Activated CD8-positive, alpha-beta memory T cell treated with anti-CD3 and anti-CD28 coated beads, Interleukin-2, amount 50 U/mL, for 48 hours (primary cell): ENCODE results near the gene GGT6.

ENCODE experiments used
- DNase-seq: peaks from one replicate; pipeline ENCODE4 v3.0.0-alpha.2; 2020

GGT6 gene

GRCh38 chr17:4519361-4519788 lies 41.0 kb downstream of the GGT6 start:
- no peak for DNase-seq

GRCh38 chr17:4518901-4519300 lies 41.5 kb downstream of the GGT6 start:
- DNase-seq: no peak

- no peak for DNase-seq
Observed at GRCh38 chr17:4516735-4517134, 43.6 kb downstream of the GGT6 start.

GRCh38 chr17:4515501-4515900 lies 44.9 kb downstream of the GGT6 start:
- DNase-seq: no peak

- no peak for DNase-seq
Observed at GRCh38 chr17:4514779-4515178, 45.6 kb downstream of the GGT6 start.

- no peak for DNase-seq
Observed at GRCh38 chr17:4514206-4514605, 46.2 kb downstream of the GGT6 start.

- DNase-seq: no peak
Observed at GRCh38 chr17:4513113-4514032, 47.0 kb downstream of the GGT6 start.

- DNase-seq: no peak
Observed at GRCh38 chr17:4512156-4513112, 47.9 kb downstream of the GGT6 start.

- DNase-seq: no peak
Observed at GRCh38 chr17:4511199-4511932, 49.0 kb downstream of the GGT6 start.

- no peak for DNase-seq
Observed at GRCh38 chr17:4510618-4510941, 49.8 kb downstream of the GGT6 start.

GRCh38 chr17:4509923-4510617 lies 50.3 kb downstream of the GGT6 start:
- DNase-seq: no peak

- DNase-seq: no peak
Observed at GRCh38 chr17:4509401-4509800, 51.0 kb downstream of the GGT6 start.

GRCh38 chr17:4508207-4508606 lies 52.2 kb downstream of the GGT6 start:
- DNase-seq: no peak

GRCh38 chr17:4507361-4508111 lies 52.8 kb downstream of the GGT6 start:
- DNase-seq: no peak
